NB4 (cell line): Measurements from ENCODE around the gene CCDC107.
"Not testable (repeated sequence)": the region's sequence is repeated elsewhere in the genome, so short reads cannot be mapped to it uniquely, and the experiment has no call there.

Experiments
- DNase-seq: peaks from one replicate; pipeline ENCODE4 v3.0.0; 2010; ENCODE audit warnings: low read depth
- H3K4me3 ChIP-seq: one replicate; pipeline ENCODE4 v1.5.1; 2011; ENCODE audit warnings: mild to moderate bottlenecking, low read depth, low read length, moderate library complexity
- MYC ChIP-seq: IDR thresholded peaks from 2 replicates; pipeline ENCODE4 v1.6.1; 2011; ENCODE audit warnings: low read depth, low read length
- POLR2A ChIP-seq: IDR thresholded peaks from 2 replicates; pipeline ENCODE4 v1.6.1; 2011; ENCODE audit warnings: mild to moderate bottlenecking; ENCODE audit not compliant: insufficient read length; ENCODE audit errors: extremely low read depth
- TF ChIP-seq, protein P1 (sequence below): IDR thresholded peaks from one replicate; pipeline ENCODE4 v1.5.1; 2012; ENCODE audit warnings: low read depth, low read length
- TF ChIP-seq, protein P2 (sequence below): IDR thresholded peaks from 2 replicates; pipeline ENCODE4 v1.6.1; 2011; ENCODE audit warnings: low read depth, low read length

CCDC107 gene, protein sequence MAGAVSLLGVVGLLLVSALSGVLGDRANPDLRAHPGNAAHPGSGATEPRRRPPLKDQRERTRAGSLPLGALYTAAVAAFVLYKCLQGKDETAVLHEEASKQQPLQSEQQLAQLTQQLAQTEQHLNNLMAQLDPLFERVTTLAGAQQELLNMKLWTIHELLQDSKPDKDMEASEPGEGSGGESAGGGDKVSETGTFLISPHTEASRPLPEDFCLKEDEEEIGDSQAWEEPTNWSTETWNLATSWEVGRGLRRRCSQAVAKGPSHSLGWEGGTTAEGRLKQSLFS

GRCh38 chr9:35658137-35658967, at the start of gene CCDC107:
Gene CCDC107 (plus strand): TSS chr9:35658292. CDS start chr9:35658380, 88 bp downstream.
- TF ChIP-seq, protein P1, sequence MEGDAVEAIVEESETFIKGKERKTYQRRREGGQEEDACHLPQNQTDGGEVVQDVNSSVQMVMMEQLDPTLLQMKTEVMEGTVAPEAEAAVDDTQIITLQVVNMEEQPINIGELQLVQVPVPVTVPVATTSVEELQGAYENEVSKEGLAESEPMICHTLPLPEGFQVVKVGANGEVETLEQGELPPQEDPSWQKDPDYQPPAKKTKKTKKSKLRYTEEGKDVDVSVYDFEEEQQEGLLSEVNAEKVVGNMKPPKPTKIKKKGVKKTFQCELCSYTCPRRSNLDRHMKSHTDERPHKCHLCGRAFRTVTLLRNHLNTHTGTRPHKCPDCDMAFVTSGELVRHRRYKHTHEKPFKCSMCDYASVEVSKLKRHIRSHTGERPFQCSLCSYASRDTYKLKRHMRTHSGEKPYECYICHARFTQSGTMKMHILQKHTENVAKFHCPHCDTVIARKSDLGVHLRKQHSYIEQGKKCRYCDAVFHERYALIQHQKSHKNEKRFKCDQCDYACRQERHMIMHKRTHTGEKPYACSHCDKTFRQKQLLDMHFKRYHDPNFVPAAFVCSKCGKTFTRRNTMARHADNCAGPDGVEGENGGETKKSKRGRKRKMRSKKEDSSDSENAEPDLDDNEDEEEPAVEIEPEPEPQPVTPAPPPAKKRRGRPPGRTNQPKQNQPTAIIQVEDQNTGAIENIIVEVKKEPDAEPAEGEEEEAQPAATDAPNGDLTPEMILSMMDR = peak; percentile 56
- TF ChIP-seq MYC (no peak), POLR2A (peak; percentile 61)
- TF ChIP-seq, protein P2, sequence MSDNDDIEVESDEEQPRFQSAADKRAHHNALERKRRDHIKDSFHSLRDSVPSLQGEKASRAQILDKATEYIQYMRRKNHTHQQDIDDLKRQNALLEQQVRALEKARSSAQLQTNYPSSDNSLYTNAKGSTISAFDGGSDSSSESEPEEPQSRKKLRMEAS = no peak; the same call in 1 of the 2 replicates
- peak within 1 kb of the TSS; percentile 65 for H3K4me3 ChIP-seq
- peak; percentile 86 for DNase-seq

GRCh38 chr9:35609001-35609819, 48.9 kb upstream of the CCDC107 start:
- no peak for DNase-seq
- H3K4me3 ChIP-seq = no peak overlapping the region
- TF ChIP-seq MYC (no peak), POLR2A (no peak)
- TF ChIP-seq, protein P1 = no peak
- TF ChIP-seq, protein P2 = no peak

GRCh38 chr9:35609820-35610163, 48.3 kb upstream of the CCDC107 start:
- TF ChIP-seq MYC (no peak), POLR2A (no peak)
- TF ChIP-seq, protein P1 = no peak
- TF ChIP-seq, protein P2 = no peak
- H3K4me3 ChIP-seq = no peak overlapping the region
- no peak for DNase-seq

- no peak overlapping the region for H3K4me3 ChIP-seq
- DNase-seq = peak; percentile 73
- TF ChIP-seq, protein P1 = peak; percentile 97
- TF ChIP-seq, protein P2 = no peak
These were observed 46.8 kb upstream of the CCDC107 start for GRCh38 chr9:35611230-35611797.

- DNase-seq, H3K4me3 ChIP-seq: not testable (repeated sequence)
These were observed 46.0 kb upstream of the CCDC107 start for GRCh38 chr9:35612066-35612465.

DNA sequence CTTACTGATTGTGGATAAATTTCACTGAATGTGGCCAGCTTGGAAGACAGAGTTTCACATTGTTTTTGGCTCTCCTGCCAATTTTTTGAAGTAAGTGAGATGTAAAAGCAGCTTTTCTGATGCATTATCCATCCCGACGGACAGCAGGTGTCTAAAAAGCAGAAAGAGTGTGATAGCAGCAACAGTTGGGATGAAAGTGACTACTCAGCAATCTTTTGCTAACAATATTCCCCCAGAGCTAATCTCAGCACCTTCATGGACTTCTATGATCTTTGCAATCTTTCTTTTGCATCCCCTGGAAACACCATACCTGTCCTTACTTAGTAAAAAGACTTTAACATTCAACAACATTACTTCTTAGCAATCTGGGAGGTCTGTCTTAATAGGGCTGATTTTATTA, 45.2 kb upstream of the CCDC107 start:
- H3K4me3 ChIP-seq = no peak overlapping the region
- DNase-seq = no peak
- no peak for TF ChIP-seq MYC
